Forelimb muscle (tissue), 1 donor: ENCODE measurements around the gene UQCRC2. TPM values are rescaled to one million over a fixed set of nuclear protein-coding genes. Genes with fewer than 3 reads are reported as not detected.
"Not testable (repeated sequence)": the region's sequence is repeated elsewhere in the genome, so short reads cannot be mapped to it uniquely, and the experiment has no call there.

Source experiments
- DNase-seq: peaks from one replicate; pipeline ENCODE4 v3.0.0-alpha.2; 2013; ENCODE audit warnings: low read depth
- polyA plus RNA-seq: library from polyadenylated mRNA; unstranded; fragments of 120-200 nt; gene quantifications from one replicate; pipeline ENCODE4 v1.2.1, GENCODE V29; 2013; ENCODE audit not compliant: insufficient read length

Gene UQCRC2
- polyA plus RNA-seq, 1 donor: 330 TPM

DNA sequence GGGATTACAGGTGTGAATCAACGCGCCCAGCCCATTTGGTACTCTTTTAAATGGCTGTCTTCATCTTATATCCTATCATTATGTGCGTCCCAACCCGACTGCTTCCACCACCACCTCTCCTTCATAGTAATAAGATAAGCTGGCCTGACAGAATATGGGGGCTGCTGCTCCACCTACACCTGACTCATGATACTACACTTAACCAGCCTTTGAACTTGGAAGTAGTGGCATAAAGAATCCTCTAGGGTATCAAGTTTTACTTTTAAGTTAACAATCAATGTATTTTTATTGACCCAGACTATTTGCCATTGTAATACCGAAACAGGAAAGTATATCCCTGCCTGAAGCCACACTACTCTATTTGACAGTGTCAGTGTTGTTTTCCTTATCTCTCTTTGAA, 28.9 kb downstream of the UQCRC2 start:
- DNase-seq: no peak

DNA sequence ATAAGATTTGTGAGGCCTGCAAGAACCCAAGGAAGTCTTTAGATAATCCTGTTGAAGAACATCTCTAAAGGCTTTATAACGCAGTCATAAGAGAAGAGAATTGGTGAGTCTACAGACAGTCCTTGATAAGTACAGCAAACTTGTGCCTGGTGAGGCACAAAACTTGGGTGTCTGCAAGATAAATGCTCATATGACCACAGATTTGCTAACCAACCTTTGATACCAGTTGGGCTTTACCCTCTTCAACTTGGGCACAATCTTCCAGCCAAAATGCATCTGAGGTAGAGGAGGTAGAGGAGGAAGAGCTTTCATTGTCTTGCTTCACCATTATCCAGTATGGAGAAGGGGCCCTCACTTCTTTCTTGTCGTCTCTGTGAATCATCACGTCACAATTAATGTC, 30.9 kb downstream of the UQCRC2 start:
- DNase-seq: no peak

- DNase-seq: no peak
Measured at GRCh38 chr16:21985524-21985923, 32.4 kb downstream of the UQCRC2 start.

- no peak for DNase-seq
Measured at GRCh38 chr16:21986692-21987246, 33.6 kb downstream of the UQCRC2 start.

DNA sequence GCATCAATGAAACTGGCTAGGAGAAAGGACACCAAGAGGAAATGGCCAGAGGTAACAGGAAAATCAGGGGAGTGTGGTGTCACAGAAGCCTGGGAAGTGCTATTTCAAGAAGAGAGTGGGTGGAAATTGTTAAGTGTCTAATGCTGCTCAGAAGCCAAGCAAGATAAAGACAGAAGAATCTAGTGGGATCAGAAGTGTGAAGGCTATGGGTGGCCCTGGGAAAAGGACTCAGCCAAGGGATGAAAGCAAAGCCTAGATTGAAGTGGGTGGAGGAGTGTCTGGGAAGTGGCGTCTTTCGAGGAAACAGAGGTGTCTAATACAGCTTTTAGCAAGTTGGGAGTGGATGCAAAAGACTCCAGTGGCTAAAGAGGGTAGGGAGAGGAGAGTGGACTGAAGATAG, 34.3 kb downstream of the UQCRC2 start:
- no peak for DNase-seq

GRCh38 chr16:21989133-21989532, 36.0 kb downstream of the UQCRC2 start:
- no peak for DNase-seq

- DNase-seq: no peak
Measured at GRCh38 chr16:21989751-21990150, 36.6 kb downstream of the UQCRC2 start.

DNA sequence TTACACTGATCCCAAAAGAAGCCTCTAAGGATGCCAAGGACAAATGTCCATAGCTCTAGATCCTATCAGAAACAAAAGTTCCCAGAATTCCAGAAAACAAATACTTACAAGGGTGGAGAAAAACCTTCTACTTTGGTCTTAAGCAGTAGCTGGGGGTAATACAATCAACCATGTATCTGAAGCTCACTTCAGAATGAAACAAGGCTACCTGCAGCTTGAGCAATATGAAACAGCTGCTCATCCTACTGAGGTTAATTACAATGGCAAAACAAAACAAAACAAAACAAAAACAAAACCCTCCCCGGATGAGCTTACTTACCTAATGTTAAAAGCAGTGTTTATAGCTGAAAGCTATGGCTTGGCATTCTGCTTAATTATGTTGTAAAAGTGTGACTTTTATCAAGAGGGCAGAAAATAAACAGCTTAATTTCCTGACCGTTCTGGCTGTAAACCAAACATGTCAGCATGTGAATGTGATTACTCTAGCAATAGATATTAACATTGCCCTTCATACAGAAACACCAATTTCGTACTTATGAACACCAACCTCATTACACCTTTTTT, 37.3 kb downstream of the UQCRC2 start:
- no peak for DNase-seq

DNA sequence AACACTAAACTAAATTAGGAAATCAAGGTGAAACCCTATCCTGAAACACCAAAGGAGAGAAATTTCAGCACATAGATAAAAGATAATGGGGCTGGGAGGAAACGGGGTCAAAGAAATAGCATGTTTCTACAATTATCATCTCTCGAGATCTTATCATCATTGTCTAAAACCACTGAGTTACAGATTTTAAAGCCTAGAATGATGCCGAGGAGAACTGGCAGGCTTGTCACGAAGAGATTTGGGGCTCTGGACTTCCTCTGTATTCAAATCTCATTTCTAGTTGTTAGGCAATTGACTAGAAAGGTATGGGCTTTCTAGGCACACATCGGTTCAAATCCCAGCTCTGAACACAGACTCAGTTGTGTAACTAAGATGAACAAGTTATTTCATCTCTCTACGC, 38.5 kb downstream of the UQCRC2 start:
- no peak for DNase-seq

- no peak for DNase-seq
Measured at GRCh38 chr16:21994856-21995465, 41.8 kb downstream of the UQCRC2 start.

DNA sequence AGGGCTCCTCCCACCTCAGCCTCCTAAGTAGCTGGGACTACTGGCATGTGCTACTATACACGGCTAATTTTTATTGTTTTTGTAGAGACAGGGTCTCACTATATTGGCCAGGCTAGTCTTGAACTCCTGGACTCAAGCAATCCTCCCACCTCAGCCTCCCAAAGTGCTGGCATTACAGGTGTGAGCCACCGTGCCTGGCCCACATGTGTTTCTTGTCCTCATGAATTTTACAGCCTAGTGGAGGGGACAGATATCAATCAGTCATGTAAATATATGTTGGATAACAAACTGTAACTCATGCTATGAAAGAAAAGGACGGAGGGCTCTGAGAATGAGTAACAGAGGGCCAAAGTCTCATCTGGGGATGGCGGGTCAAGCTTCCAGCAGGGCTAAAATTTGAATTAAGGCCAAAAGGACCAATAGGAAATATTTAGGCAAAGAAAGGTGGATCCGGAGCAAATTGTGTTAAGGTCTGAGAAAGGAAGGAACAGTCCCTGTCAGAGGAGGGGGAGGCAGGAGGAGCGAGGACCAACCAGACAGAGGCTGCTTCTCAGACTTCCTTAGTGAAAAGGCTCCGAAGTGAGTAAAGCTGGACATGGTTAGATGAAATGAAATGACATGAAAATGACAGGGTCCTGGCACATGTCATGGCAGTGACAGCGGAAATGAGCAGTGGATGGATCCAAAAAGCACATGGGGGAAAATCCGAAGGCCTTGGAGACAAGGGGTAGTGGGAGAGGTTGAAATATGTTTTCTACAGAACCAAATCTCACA, 43.9 kb downstream of the UQCRC2 start:
- no peak for DNase-seq

GRCh38 chr16:21997697-21998480, 44.7 kb downstream of the UQCRC2 start:
- DNase-seq: no peak

GRCh38 chr16:22001591-22001990, 48.4 kb downstream of the UQCRC2 start:
- DNase-seq: no peak

GRCh38 chr16:22002047-22002446, 48.9 kb downstream of the UQCRC2 start:
- DNase-seq: not testable (repeated sequence)

DNA sequence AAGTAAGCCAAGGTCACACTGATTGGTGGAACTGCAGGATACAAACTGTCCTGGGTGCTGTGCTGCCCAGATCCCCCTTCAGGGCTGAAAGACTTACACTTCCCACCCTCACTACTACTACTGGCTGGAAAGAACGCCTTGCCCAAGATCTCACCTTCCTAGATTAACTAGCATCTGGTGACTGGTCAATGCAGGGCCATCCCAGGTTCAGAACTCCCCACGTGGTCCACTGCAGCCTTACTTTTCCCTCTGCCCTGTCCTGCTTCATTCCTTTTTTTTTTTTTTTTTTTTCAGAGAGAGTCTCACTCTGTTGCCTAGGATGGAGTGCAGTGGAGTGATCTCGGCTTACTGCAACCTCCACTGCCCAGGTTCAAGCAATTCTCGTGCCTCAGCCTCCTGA, 50.0 kb downstream of the UQCRC2 start:
- DNase-seq: no peak

DNA sequence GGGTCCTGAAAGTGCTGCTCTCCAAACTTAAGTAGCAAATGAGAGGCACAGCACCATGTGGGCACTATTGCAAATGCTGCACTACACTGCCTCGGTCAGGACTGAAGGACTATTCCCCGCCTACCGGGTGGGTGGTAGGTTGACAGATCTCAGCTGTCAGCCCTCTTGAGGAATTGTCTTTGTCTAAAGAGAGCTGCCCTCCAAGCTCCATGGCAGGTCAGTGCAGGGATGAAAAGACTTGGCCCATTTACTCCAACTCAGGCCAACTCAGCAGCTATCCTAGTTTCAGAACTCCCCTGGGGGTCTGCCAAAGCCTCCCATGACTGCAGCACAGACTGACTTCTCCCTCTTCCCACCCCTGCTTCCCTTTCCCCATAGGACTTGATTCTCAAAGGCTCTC, 51.2 kb downstream of the UQCRC2 start:
- no peak for DNase-seq

GRCh38 chr16:22005746-22006145, 52.6 kb downstream of the UQCRC2 start:
- no peak for DNase-seq

DNA sequence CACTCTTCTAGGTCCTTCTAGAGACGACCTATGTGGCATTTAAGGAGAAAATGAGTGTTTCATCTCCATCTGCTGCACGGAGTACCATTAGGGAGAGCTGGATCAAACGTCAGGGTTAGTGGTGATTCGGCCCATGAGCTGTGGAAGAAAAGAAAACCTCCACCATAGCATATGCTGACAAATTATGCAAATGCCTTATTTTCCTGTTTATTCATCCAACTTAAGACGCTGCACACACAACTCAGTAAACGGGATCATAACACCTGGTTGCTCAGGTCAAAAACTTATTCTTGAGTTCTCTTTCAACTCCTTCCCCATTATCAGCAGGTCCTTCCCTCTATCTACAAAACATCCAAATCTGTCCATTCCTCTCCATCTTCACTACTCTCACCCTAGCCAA, 53.5 kb downstream of the UQCRC2 start:
- DNase-seq: no peak

DNA sequence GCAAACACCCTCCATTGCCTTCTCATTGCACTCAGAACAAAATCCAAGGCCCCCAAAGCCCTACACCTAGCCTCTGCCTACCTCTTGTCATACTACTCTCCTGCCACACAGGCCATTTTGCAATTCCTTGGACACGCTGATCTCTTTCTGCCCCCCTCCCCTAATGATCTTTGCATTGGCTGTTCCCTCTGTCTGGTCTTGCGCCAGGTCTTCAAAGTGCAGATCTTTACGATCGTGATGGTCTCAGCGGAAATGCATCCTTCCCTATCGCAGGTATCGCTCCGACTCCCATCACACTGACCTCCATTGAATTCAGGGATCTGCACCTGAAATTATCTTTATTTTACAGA, 54.0 kb downstream of the UQCRC2 start:
- DNase-seq: no peak

DNA sequence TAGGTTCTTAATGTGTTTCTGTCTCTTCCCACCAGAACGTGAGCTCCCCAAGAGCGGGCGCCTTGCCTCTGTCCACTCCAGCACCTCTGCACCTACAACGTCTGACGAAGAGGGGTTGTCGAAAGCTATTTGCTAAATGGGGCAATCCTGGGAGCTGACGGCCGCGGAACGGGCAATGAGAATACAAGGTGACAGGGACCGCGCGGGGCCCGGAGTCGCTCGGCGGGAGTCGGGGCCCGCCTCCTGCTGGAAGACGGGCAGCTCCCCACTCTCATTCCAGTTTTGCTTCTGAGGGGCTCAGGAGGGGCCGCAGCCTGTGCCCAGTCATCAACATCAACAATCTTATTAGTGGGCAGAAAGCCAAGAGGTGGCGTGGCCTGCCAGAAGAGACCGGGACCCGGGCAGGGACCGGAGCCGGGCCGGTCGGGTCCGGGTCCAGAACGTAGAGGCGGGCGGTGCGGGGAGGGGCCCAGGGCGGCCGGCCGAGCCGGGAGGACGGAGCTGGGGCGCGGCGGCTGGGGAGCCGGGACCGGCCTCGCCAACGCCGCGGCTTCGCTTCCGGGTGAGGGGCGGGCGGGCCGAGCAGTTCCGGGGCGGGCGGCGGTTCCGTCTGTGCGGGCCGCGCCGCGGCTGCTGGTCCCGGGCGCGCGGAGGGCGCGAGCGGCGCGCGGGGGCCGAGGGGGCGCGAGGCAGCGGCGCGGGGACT, 54.5 kb downstream of the UQCRC2 start, which contains the start of gene MOSMO:
Gene MOSMO (plus strand): TSS at position 603 of the 706 bp plus-strand sequence. CDS start 191 bp downstream, outside the sequence.
- DNase-seq: no peak
